Smooth muscle cell (in vitro differentiated cells): ENCODE data around the gene CFAP206. TPM values are rescaled to one million over a fixed set of nuclear protein-coding genes. Genes with fewer than 3 reads are reported as not detected.

Experiments used
- DNase-seq: peaks from one replicate; lab custom pipeline; 2025; ENCODE audit not compliant: unreplicated experiment; lab: John Stamatoyannopoulos, UW
- H2AFZ ChIP-seq: fragments of 200-600 bp; sonication (generic); 2 replicates; pipeline ENCODE4 v1.6.0; 2016; ENCODE audit warnings: antibody characterized with exemption, low read depth, mild to moderate bottlenecking
- H3F3A ChIP-seq: fragments of 200-600 bp; sonication (generic); 2 replicates; pipeline ENCODE4 v1.6.0; 2017; ENCODE audit warnings: antibody characterized with exemption, low read depth
- H3K27ac ChIP-seq: fragments of 200-600 bp; sonication (generic); 2 replicates; pipeline ENCODE4 v1.5.1; 2016; ENCODE audit warnings: low read depth, mild to moderate bottlenecking
- H3K27me3 ChIP-seq: fragments of 200-600 bp; sonication (generic); 2 replicates; pipeline ENCODE4 v1.6.1; 2016; ENCODE audit warnings: low read depth, mild to moderate bottlenecking
- H3K36me3 ChIP-seq: fragments of 200-600 bp; sonication (generic); 2 replicates; pipeline ENCODE4 v1.5.1; 2016; ENCODE audit warnings: low read depth
- H3K4me1 ChIP-seq: fragments of 200-600 bp; sonication (generic); 2 replicates; pipeline ENCODE4 v1.5.1; 2016; ENCODE audit warnings: low read depth
- H3K4me2 ChIP-seq: fragments of 200-600 bp; sonication (generic); 2 replicates; pipeline ENCODE4 v1.6.0; 2016; ENCODE audit warnings: mild to moderate bottlenecking
- H3K4me3 ChIP-seq: fragments of 200-600 bp; sonication (generic); 2 replicates; pipeline ENCODE4 v1.5.1; 2016; ENCODE audit warnings: mild to moderate bottlenecking
- H3K79me2 ChIP-seq: fragments of 200-600 bp; sonication (generic); 2 replicates; pipeline ENCODE4 v1.6.0; 2016; ENCODE audit warnings: low read depth, mild to moderate bottlenecking
- H3K9ac ChIP-seq: fragments of 200-600 bp; sonication (generic); 2 replicates; pipeline ENCODE4 v1.6.0; 2016; ENCODE audit warnings: low read depth
- H3K9me3 ChIP-seq: fragments of 200-600 bp; sonication (generic); replicated peaks from 2 replicates; pipeline ENCODE4 v1.5.1; 2016; ENCODE audit warnings: low read depth
- H4K20me1 ChIP-seq: fragments of 200-600 bp; sonication (generic); 2 replicates; pipeline ENCODE4 v1.6.0; 2016; ENCODE audit warnings: low read depth
- WGBS: methylation state at CpG from one replicate; pipeline ENCODE4 v1.1.7; 2016; ENCODE audit warnings: low lambda C conversion rate; 5-methylcytosine and 5-hydroxymethylcytosine counted together
- polyA plus RNA-seq: library from polyadenylated mRNA; unstranded; fragments of >200 nt; fragmentation: Nextera tagmentation; extraction: Ambion mirVana; gene quantifications from 2 replicates; pipeline ENCODE4 v1.2.1, GENCODE V29; 2016
- total RNA-seq: library from RNA; depleted of rRNA; stranded (reverse); fragments of >200 nt; gene quantifications from 2 replicates; pipeline ENCODE4 v1.2.3, GENCODE V29; 2014
- TF ChIP-seq, protein P1 (sequence below): fragments of 200-600 bp; sonication (generic); IDR thresholded peaks from 2 replicates; pipeline ENCODE4 v1.5.1; 2017; ENCODE audit warnings: borderline replicate concordance, mild to moderate bottlenecking, antibody characterized with exemption; ENCODE audit not compliant: insufficient read depth, poor library complexity, severe bottlenecking

Gene CFAP206
- total and polyA plus RNA-seq, 2 experiments from 2014 or later, result 0.21 to 2.0 TPM

DNA sequence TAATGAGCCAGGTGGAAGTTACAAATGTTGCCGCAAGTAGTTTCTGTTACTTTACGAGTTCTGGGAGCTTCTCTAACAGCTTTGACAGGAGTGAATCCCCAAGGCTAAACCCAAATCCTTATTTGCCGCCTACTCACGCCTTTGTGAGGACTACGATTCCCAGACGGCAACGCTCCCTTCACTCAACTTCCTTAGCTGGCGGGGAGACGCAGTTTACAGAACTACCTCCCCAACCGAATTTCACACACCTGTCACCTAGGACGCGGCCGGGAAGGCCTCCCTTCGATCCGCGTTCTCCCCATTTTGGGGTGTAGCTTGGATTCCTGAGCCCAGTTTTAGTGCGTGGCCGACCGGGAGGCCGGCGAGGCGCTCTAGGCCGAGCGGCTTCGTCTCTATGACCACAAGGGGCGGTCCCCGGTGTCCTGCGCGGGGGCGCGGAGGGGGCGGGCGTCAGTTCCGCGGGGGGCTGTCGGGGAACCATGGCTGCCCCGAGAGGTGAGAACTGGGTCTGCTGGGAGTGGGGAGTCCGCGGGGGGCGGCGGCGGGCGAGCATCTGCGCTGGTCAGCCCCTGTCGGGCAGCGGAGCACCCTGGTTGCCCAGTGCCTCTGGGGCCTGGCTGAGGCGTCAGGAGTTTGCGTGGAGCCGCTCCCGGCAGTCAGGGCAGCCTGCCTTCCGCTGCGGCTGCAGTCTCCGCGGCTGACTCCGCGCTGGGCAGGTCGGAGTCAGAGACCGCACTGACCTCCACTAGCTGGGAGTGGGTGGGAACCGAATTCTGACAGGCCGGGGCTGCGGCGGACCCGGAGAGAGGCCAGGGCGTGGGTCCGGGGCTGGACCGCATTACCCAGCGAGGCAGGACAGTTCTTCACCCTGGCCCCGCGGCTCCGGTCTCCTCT is 65.0 kb downstream of the CFAP206 start, which contains the start of gene SLC35A1:
Gene SLC35A1 (plus strand): TSS at position 450 of the 894 bp plus-strand sequence. CDS start 30 bp downstream, at position 480.
- no peaks in the 10 kb centered on the region for H3K27me3 ChIP-seq
- WGBS, result under 1% methylated on average over 62 of the region's 70 CpGs
- peak within 1 kb of the TSS; percentile 89 for H3K4me2 ChIP-seq
- H3K79me2 ChIP-seq, result peaks cover 14% of the 10 kb centered on the region
- H3K9ac ChIP-seq, result peak within 1 kb of the TSS; percentile 98
- H3K9me3 ChIP-seq, result no peaks in the 10 kb centered on the region
- TF ChIP-seq, protein P1, sequence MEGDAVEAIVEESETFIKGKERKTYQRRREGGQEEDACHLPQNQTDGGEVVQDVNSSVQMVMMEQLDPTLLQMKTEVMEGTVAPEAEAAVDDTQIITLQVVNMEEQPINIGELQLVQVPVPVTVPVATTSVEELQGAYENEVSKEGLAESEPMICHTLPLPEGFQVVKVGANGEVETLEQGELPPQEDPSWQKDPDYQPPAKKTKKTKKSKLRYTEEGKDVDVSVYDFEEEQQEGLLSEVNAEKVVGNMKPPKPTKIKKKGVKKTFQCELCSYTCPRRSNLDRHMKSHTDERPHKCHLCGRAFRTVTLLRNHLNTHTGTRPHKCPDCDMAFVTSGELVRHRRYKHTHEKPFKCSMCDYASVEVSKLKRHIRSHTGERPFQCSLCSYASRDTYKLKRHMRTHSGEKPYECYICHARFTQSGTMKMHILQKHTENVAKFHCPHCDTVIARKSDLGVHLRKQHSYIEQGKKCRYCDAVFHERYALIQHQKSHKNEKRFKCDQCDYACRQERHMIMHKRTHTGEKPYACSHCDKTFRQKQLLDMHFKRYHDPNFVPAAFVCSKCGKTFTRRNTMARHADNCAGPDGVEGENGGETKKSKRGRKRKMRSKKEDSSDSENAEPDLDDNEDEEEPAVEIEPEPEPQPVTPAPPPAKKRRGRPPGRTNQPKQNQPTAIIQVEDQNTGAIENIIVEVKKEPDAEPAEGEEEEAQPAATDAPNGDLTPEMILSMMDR, result no peak
- peak within 1 kb of the TSS; percentile 99 for H3K4me3 ChIP-seq
- no peaks in the 10 kb centered on the region for H3K36me3 ChIP-seq
- no peaks in the 10 kb centered on the region for H3F3A ChIP-seq
- peak; percentile 84 for DNase-seq
- H3K27ac ChIP-seq, result peak within 1 kb of the TSS; percentile 86
- peaks cover 6% of the 10 kb centered on the region for H3K4me1 ChIP-seq
- no peaks in the 10 kb centered on the region for H4K20me1 ChIP-seq
- H2AFZ ChIP-seq, result peak within 1 kb of the TSS; percentile 100

DNA sequence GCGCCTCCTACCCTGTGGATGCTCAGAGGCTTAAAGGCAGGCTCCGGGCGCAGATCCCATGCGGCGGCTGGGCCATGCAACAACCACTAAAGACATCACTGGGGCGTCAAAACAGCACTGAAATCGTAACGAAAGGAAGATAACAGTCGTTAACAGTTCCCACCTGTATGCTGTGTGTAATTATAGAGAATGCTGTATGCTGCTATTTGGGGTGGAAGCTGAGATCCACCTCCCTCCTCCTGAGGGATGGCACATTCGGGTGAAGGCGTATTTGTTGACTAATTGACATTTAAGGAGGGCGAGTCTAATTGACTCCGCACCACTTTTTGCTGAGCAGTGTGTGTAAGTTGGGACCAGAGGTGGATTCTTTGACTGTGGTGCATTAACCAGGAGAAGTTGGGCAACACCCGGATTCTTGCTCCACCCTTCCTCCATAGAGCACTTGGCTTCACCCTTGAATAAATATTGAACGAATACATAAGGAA is 65.7 kb downstream of the CFAP206 start:
- peak overlapping the region; percentile 98 for H3K9ac ChIP-seq
- 8% methylated on average over 15 of the region's 15 CpGs for WGBS
- TF ChIP-seq, protein P1, result no peak
- H3K4me2 ChIP-seq, result peak overlapping the region; percentile 89
- peaks cover 6% of the 10 kb centered on the region for H3K4me1 ChIP-seq
- H3K79me2 ChIP-seq, result peaks cover 14% of the 10 kb centered on the region
- no peaks in the 10 kb centered on the region for H3K36me3 ChIP-seq
- no peaks in the 10 kb centered on the region for H3K9me3 ChIP-seq
- no peaks in the 10 kb centered on the region for H3K27me3 ChIP-seq
- peak overlapping the region; percentile 100 for H2AFZ ChIP-seq
- H4K20me1 ChIP-seq, result no peaks in the 10 kb centered on the region
- H3K4me3 ChIP-seq, result peak overlapping the region; percentile 99
- H3K27ac ChIP-seq, result peak overlapping the region; percentile 86
- no peaks in the 10 kb centered on the region for H3F3A ChIP-seq
- no peak for DNase-seq

DNA sequence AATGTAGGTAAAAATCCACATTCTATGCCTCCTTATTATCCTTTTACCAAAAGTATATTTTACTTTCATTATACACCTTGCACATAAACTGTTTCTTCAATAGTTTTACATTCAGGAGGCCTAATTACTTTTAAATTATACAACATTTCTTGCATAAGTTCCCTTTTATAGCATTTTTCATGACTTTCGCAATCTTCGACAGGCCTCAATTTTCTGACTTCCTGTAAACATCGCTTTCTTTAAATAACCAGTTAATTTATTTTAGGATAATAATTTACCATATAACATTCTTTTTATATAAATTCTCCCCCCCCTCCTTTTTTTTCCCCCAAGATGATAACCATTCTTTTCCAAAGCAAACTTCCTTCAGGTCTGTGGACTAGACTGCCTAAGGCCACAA is 74.2 kb downstream of the CFAP206 start:
- Histone ChIP-seq H3K27ac (no peak overlapping the region), H2AFZ (no peak overlapping the region), H3K4me1 (no peaks in the 10 kb centered on the region), H3K36me3 (no peaks in the 10 kb centered on the region), H3K79me2 (no peaks in the 10 kb centered on the region), H3K4me3 (no peak overlapping the region), H3K27me3 (no peaks in the 10 kb centered on the region), H3K9me3 (no peaks in the 10 kb centered on the region), H3F3A (no peaks in the 10 kb centered on the region), H3K4me2 (no peak overlapping the region), H3K9ac (no peak overlapping the region), H4K20me1 (no peaks in the 10 kb centered on the region)
- DNase-seq, result no peak
- WGBS, result 84% methylated on average over 3 of the region's 3 CpGs
- TF ChIP-seq, protein P1, result no peak
